Thyroid gland (tissue), 4 donors: ENCODE measurements around the gene SLC35F3.

ENCODE experiments used
- CTCF ChIP-seq, 6 experiments: fragments of 200-600 bp in 3 of 6; fragments of 450-650 bp in 3 of 6; sonication (generic) in 3 of 6; IDR thresholded peaks; one replicate each; pipeline ENCODE4 v1.5.1; 2016 to 2019; ENCODE audit warnings: antibody characterized with exemption in 6 of 6, mild to moderate bottlenecking in 2 of 6, inconsistent platforms in 1 of 6, moderate library complexity in 1 of 6
- POLR2A ChIP-seq, 2 donors: fragments of 450-650 bp; IDR thresholded peaks; one replicate each; pipeline ENCODE4 v1.6.1; 2017; ENCODE audit warnings: antibody characterized with exemption in 2 of 2, mild to moderate bottlenecking in 2 of 2, moderate library complexity in 1 of 2

GRCh38 chr1:234216116-234216703 lies 311.7 kb downstream of the SLC35F3 start:
- TF ChIP-seq CTCF (IDR thresholded peaks at IDR 0.05) (no peak), POLR2A (IDR thresholded peaks at IDR 0.05) (no peak)
